Measurements from ENCODE around the gene PHF21B.

The PHF21B gene

DNA sequence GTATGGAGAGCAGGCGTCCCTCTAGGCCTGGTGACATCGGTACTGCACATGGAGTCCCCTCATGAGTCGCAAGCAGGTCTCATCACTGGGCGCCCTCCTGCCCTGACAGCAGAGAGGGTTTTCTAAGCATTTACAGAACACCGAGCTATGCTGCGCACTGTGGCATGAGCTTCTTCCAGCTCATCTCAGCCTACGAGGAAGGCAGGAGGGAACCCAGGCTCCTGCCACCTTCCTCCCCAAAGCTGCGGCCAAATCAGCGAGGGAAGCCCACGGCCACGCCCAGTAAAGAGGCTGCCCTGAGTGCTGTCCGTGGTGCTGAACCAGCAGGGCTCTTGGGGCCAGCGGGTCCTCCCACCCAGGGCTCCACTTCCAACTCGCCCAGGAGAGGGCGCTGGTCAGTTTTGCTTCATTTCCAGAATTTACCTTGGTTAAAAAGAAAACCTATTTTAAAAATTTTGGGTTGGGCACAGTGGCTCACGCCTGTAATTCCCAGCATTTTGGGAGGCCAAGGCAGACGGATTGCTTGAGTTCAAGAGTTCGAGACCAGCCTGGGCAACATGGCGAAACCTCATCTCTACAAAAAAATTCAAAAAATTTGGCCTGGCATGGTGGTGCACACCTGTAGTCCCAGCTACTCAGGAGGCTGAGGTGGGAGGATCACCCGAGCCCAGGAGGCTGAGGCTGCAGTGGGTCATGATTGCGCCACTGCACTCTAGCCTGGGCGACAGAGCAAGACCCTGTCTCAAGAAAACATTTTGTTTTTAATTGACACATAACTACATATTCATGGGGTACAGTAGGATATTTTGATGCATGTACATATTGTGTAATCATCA lies 34.2 kb downstream of the PHF21B start:
- H3K36me3 ChIP-seq (ENCODE audit: insufficient read depth, low read length): no peaks in the 10 kb centered on the region
- DNase-seq (ENCODE audit: low read depth, low spot score): peak; percentile 26
- H3K4me3 ChIP-seq: no peak overlapping the region
- TF ChIP-seq POLR2AphosphoS5 (IDR thresholded peaks at IDR 0.05; ENCODE audit: borderline replicate concordance, low read depth, low read length): no peak
- TF ChIP-seq FOXP2 (optimal IDR thresholded peaks at IDR 0.05; ENCODE audit: control extremely low read depth, extremely low read length, insufficient read depth): peak; percentile 78
- no peak overlapping the region for H3K27ac ChIP-seq
- no peak overlapping the region for H3K9ac ChIP-seq (ENCODE audit: insufficient read length)
- H3K9me3 ChIP-seq (ENCODE audit: low read depth, low read length): no peaks in the 10 kb centered on the region

- no peak overlapping the region for H3K9ac ChIP-seq (ENCODE audit: insufficient read length)
- no peaks in the 10 kb centered on the region for H3K36me3 ChIP-seq (ENCODE audit: insufficient read depth, low read length)
- no peak for DNase-seq (ENCODE audit: low read depth, low spot score)
- no peak overlapping the region for H3K27ac ChIP-seq
- no peak for TF ChIP-seq POLR2AphosphoS5 (IDR thresholded peaks at IDR 0.05; ENCODE audit: borderline replicate concordance, low read depth, low read length)
- no peak for TF ChIP-seq EZH2 (IDR thresholded peaks at IDR 0.05)
- TF ChIP-seq FOXP2 (optimal IDR thresholded peaks at IDR 0.05; ENCODE audit: control extremely low read depth, extremely low read length, insufficient read depth): no peak
- H3K4me3 ChIP-seq: no peak overlapping the region
- H3K9me3 ChIP-seq (ENCODE audit: low read depth, low read length): no peaks in the 10 kb centered on the region
Observed at GRCh38 chr22:44974454-44974853, 35.4 kb downstream of the PHF21B start.

DNA sequence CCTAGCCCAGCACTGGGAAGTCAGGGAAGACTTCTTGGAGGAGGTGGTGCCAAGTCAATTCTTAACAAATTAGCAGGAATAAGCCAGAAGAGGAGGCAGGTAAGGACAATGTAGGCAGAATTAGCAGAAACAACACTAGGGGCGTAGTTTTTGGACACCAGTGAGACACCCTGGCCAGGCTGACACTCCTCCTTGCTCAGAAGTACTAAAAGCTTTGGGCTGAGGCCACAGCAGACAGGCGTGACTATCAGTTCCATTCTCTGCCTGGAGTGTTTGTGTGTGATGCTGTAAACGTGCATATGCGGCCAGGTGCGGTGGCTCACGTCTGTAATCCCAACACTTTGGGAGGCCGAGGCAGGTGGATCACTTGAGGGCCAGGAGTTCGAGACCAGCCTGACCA lies 36.0 kb downstream of the PHF21B start:
- no peak overlapping the region for H3K9ac ChIP-seq (ENCODE audit: insufficient read length)
- H3K36me3 ChIP-seq (ENCODE audit: insufficient read depth, low read length): no peaks in the 10 kb centered on the region
- no peak for DNase-seq (ENCODE audit: low read depth, low spot score)
- no peak overlapping the region for H3K4me3 ChIP-seq
- H3K9me3 ChIP-seq (ENCODE audit: low read depth, low read length): no peaks in the 10 kb centered on the region
- no peak overlapping the region for H3K27ac ChIP-seq
- no peak for TF ChIP-seq POLR2AphosphoS5 (IDR thresholded peaks at IDR 0.05; ENCODE audit: borderline replicate concordance, low read depth, low read length)
- no peak for TF ChIP-seq FOXP2 (optimal IDR thresholded peaks at IDR 0.05; ENCODE audit: control extremely low read depth, extremely low read length, insufficient read depth)
- no peak for TF ChIP-seq EZH2 (IDR thresholded peaks at IDR 0.05)

GRCh38 chr22:44972363-44973083 lies 37.3 kb downstream of the PHF21B start:
- Histone ChIP-seq H3K36me3 (ENCODE audit: insufficient read depth, low read length) (no peaks in the 10 kb centered on the region), H3K9me3 (ENCODE audit: low read depth, low read length) (no peaks in the 10 kb centered on the region), H3K27ac (no peak overlapping the region), H3K4me3 (no peak overlapping the region), H3K9ac (ENCODE audit: insufficient read length) (no peak overlapping the region)
- TF ChIP-seq FOXP2 (optimal IDR thresholded peaks at IDR 0.05; ENCODE audit: control extremely low read depth, extremely low read length, insufficient read depth): no peak
- no peak for TF ChIP-seq EZH2 (IDR thresholded peaks at IDR 0.05)
- TF ChIP-seq POLR2AphosphoS5 (IDR thresholded peaks at IDR 0.05; ENCODE audit: borderline replicate concordance, low read depth, low read length): no peak
- no peak for DNase-seq (ENCODE audit: low read depth, low spot score)

DNA sequence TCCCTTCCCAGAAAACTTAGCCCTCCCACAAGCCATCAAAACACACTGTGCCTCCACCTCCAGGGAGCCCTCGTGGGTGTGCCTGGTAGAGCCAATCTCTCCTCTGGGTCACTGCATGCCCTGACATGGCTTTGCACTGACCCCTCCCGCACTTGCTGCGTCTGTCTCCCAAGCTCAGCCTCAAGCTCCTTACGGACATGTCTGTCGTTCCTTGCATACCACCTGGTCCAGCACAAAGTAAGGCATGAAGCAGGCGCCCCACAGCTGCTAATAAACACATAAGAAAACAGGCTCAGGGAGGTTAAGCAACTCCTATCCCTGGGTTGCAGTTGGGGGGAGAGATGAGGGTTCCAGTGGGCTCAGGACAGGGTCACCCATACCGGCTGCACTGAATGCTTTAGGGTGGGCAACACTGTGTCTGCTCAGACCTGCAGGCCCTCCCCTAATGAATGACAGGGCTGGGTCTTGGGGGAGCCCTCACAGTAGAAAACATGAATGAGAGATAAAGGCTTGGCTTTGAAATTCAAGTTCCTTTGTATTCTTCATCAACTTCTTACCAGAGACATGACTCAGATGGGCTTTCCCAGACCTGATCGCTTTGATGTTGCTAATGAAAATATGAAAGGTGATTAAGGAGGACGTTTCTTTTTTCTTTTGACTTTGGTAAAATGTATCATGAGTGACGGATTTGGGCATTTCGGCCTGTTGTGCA lies 38.0 kb downstream of the PHF21B start:
- Histone ChIP-seq H3K36me3 (ENCODE audit: insufficient read depth, low read length) (no peaks in the 10 kb centered on the region), H3K27ac (no peak overlapping the region), H3K9ac (ENCODE audit: insufficient read length) (no peak overlapping the region), H3K4me3 (no peak overlapping the region), H3K9me3 (ENCODE audit: low read depth, low read length) (no peaks in the 10 kb centered on the region)
- TF ChIP-seq EZH2 (IDR thresholded peaks at IDR 0.05): no peak
- no peak for TF ChIP-seq POLR2AphosphoS5 (IDR thresholded peaks at IDR 0.05; ENCODE audit: borderline replicate concordance, low read depth, low read length)
- TF ChIP-seq FOXP2 (optimal IDR thresholded peaks at IDR 0.05; ENCODE audit: control extremely low read depth, extremely low read length, insufficient read depth): no peak
- DNase-seq (ENCODE audit: low read depth, low spot score): no peak

DNA sequence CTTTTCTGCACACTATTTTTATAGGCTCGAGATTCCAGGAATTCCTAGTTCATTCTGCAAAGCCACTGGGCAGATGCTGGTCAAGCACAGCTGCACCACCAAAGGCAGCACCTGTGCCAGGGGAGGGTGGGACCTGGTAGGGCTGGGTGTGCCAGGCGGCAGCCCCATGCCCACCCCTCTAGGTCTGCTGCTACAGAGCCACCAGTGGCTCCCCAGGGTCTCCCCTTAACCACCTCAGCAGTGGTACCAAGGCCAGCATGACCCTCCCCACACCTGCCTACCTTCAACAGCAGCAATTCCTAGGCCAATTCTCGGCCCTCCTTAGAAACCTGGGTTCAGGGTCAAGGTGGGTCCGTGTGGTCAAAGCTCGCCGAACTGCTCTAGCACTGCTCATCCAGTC lies 39.5 kb downstream of the PHF21B start:
- no peak overlapping the region for H3K4me3 ChIP-seq
- no peaks in the 10 kb centered on the region for H3K9me3 ChIP-seq (ENCODE audit: low read depth, low read length)
- no peak overlapping the region for H3K9ac ChIP-seq (ENCODE audit: insufficient read length)
- no peaks in the 10 kb centered on the region for H3K36me3 ChIP-seq (ENCODE audit: insufficient read depth, low read length)
- TF ChIP-seq EZH2 (IDR thresholded peaks at IDR 0.05): no peak
- no peak for TF ChIP-seq FOXP2 (optimal IDR thresholded peaks at IDR 0.05; ENCODE audit: control extremely low read depth, extremely low read length, insufficient read depth)
- TF ChIP-seq POLR2AphosphoS5 (IDR thresholded peaks at IDR 0.05; ENCODE audit: borderline replicate concordance, low read depth, low read length): no peak
- no peak for DNase-seq (ENCODE audit: low read depth, low spot score)
- H3K27ac ChIP-seq: no peak overlapping the region

GRCh38 chr22:44969817-44970216 lies 40.0 kb downstream of the PHF21B start:
- no peak for DNase-seq (ENCODE audit: low read depth, low spot score)
- H3K9ac ChIP-seq (ENCODE audit: insufficient read length): no peak overlapping the region
- no peak for TF ChIP-seq POLR2AphosphoS5 (IDR thresholded peaks at IDR 0.05; ENCODE audit: borderline replicate concordance, low read depth, low read length)
- no peak for TF ChIP-seq FOXP2 (optimal IDR thresholded peaks at IDR 0.05; ENCODE audit: control extremely low read depth, extremely low read length, insufficient read depth)
- no peak for TF ChIP-seq EZH2 (IDR thresholded peaks at IDR 0.05)
- no peak overlapping the region for H3K27ac ChIP-seq
- no peak overlapping the region for H3K4me3 ChIP-seq
- no peaks in the 10 kb centered on the region for H3K36me3 ChIP-seq (ENCODE audit: insufficient read depth, low read length)
- H3K9me3 ChIP-seq (ENCODE audit: low read depth, low read length): no peaks in the 10 kb centered on the region

- no peak overlapping the region for H3K4me3 ChIP-seq
- H3K9ac ChIP-seq (ENCODE audit: insufficient read length): no peak overlapping the region
- TF ChIP-seq POLR2AphosphoS5 (IDR thresholded peaks at IDR 0.05; ENCODE audit: borderline replicate concordance, low read depth, low read length) (no peak), FOXP2 (optimal IDR thresholded peaks at IDR 0.05; ENCODE audit: control extremely low read depth, extremely low read length, insufficient read depth) (no peak), EZH2 (IDR thresholded peaks at IDR 0.05) (no peak)
- no peaks in the 10 kb centered on the region for H3K36me3 ChIP-seq (ENCODE audit: insufficient read depth, low read length)
- no peaks in the 10 kb centered on the region for H3K9me3 ChIP-seq (ENCODE audit: low read depth, low read length)
- DNase-seq (ENCODE audit: low read depth, low spot score): no peak
- H3K27ac ChIP-seq: no peak overlapping the region
Observed at GRCh38 chr22:44968736-44969135, 41.1 kb downstream of the PHF21B start.
